Measurements from ENCODE around the gene IL22RA1. TPM values are rescaled to one million over a fixed set of nuclear protein-coding genes. Genes with fewer than 3 reads are reported as not detected.
A peak's percentile ranks its signal among the peaks of the same experiment; 100 is the strongest.

The IL22RA1 gene
- polyA plus RNA-seq, 2 of the 4 experiments (the other 2 are of a cell fraction): 1.5 to 1.7 TPM

GRCh38 chr1:24117722-24118409 lies 25.1 kb downstream of the IL22RA1 start:
- FAIRE-seq (no peak), ATAC-seq (peak; percentile 78 to 86), DNase-seq (ENCODE audit: low read depth in 1 of 2, low spot score in 1 of 2) (peak; percentile 43 to 56)
- H3K9me3 ChIP-seq: no peaks in the 10 kb centered on the region
- ChIA-PET POLR2A (interaction anchor here (1.2 kb wide), 1 partner anchor 9 kb away, joined by 3 read pairs; no protein-coding TSS in a partner anchor), CTCF (interaction anchor here (1.0 kb wide), 1 partner anchor 47 kb away, joined by 3 read pairs; no protein-coding TSS in a partner anchor)
- H3K4me3 ChIP-seq: no peak overlapping the region
- 61% methylated on average over 14 of the region's 14 CpGs for WGBS (ENCODE audit: missing lambda C conversion rate)
- H3K4me2 ChIP-seq: peak overlapping the region; percentile 47
- H3K4me1 ChIP-seq: peaks cover 24% of the 10 kb centered on the region
- no peak for TF ChIP-seq SREBF2 (IDR thresholded peaks at IDR 0.05)
- TF ChIP-seq FOSL2 (IDR thresholded peaks at IDR 0.05): no peak
- peak; percentile 33; the same call in 1 of the 2 replicates for TF ChIP-seq FOSL2 (CRISPR knock-in tag; IDR thresholded peaks at IDR 0.05)
- H3K27ac ChIP-seq: peak overlapping the region; percentile 39 to 70; a peak in 5 of 6 replicates

DNA sequence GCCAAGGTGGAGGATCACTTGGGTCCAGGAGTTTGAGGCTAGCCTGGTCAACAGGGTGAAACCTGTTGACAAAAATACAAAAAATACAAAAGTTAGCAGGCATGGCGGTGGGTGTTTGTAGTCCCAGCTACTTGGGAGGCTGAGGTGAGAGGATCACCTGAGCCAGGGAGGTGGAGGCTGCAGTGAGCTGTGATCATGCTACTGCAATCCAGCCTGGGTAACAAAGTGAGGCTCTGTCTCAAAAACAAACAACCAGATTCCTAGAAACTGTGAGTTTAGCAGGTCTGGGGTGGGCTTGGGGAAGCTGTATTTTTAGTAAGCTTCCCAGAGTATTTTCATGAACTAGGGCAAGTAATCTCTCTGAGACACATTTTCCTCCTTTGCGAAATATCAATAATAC lies 25.8 kb downstream of the IL22RA1 start:
- CTCF ChIA-PET: interaction anchor here (1.0 kb wide), 1 partner anchor 46 kb away, joined by 3 read pairs; no protein-coding TSS in a partner anchor
- POLR2A ChIA-PET: interaction anchor here (1.2 kb wide), 1 partner anchor 8 kb away, joined by 3 read pairs; no protein-coding TSS in a partner anchor

DNA sequence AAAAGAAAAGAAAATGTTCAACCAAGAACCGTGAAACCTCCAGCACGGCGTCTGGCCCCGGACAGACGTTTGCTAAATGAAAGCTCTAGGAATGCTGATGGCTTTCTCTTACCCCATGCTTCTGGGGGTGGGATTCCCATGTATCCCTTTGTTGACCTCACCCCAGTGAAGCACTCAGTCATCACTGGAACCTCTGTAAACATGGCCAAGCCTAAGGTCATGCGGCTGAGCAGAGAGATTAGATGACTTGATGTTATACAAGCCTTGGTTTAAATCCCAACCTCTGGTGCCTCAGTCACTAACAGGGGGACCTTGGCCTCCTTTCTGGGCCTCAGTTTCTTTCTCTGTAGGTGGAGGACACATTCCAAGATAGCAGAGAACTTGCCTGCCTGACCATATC lies 28.2 kb downstream of the IL22RA1 start:
- ATAC-seq: no peak
- FAIRE-seq: no peak
- no peak for TF ChIP-seq HES2 (IDR thresholded peaks at IDR 0.05)
- TF ChIP-seq CEBPB (IDR thresholded peaks at IDR 0.05): no peak
- TF ChIP-seq EHMT2 (IDR thresholded peaks at IDR 0.05; ENCODE audit: low read depth): no peak
- no peak for DNase-seq (ENCODE audit: low read depth in 1 of 2, low spot score in 1 of 2)
- peaks cover 26% of the 10 kb centered on the region for H3K4me1 ChIP-seq
- ChIA-PET POLR2A (no interaction called here), CTCF (interaction anchor here (0.7 to 5.1 kb wide), 3 partner anchors 40 to 85 kb away, joined by 3 to 28 read pairs (median 4); no protein-coding TSS in a partner anchor)
- no peak overlapping the region for H3K4me3 ChIP-seq
- WGBS (ENCODE audit: missing lambda C conversion rate): 85% methylated on average over 6 of the region's 6 CpGs
- no peak overlapping the region for H3K27ac ChIP-seq
- no peaks in the 10 kb centered on the region for H3K9me3 ChIP-seq
- no peak overlapping the region for H3K4me2 ChIP-seq

More for the DNA sequence above, 25.8 kb downstream of the IL22RA1 start:
- no peak for ATAC-seq
- H3K9me3 ChIP-seq: no peaks in the 10 kb centered on the region
- H3K4me3 ChIP-seq: no peak overlapping the region
- peak overlapping the region; percentile 39 to 70; a peak in 4 of 6 replicates for H3K27ac ChIP-seq
- peak overlapping the region; percentile 47; the same call in 2 of the 3 replicates for H3K4me2 ChIP-seq
- peaks cover 27% of the 10 kb centered on the region for H3K4me1 ChIP-seq
- no peak for FAIRE-seq
- TF ChIP-seq TFCP2L1 (CRISPR knock-in tag; IDR thresholded peaks at IDR 0.05) (no peak), RAD21 (conservative IDR thresholded peaks at IDR 0.05 in 1 of 2, IDR thresholded peaks at IDR 0.05 in 1 of 2) (no peak), FOXS1 (CRISPR knock-in tag; IDR thresholded peaks at IDR 0.05) (no peak), HOXA7 (CRISPR knock-in tag; IDR thresholded peaks at IDR 0.05) (no peak), HDAC2 (IDR thresholded peaks at IDR 0.05) (no peak), PHF8 (IDR thresholded peaks at IDR 0.05; ENCODE audit: borderline replicate concordance, low read depth) (no peak), ELK1 (IDR thresholded peaks at IDR 0.05; ENCODE audit: low read depth, low read length) (no peak), USF2 (IDR thresholded peaks at IDR 0.05) (no peak), RCOR1 (IDR thresholded peaks at IDR 0.05; ENCODE audit: low read depth, low read length) (no peak)
- no peak for DNase-seq (ENCODE audit: low read depth in 1 of 2, low spot score in 1 of 2)
- WGBS (ENCODE audit: missing lambda C conversion rate): 92% methylated on average over 2 of the region's 2 CpGs

DNA sequence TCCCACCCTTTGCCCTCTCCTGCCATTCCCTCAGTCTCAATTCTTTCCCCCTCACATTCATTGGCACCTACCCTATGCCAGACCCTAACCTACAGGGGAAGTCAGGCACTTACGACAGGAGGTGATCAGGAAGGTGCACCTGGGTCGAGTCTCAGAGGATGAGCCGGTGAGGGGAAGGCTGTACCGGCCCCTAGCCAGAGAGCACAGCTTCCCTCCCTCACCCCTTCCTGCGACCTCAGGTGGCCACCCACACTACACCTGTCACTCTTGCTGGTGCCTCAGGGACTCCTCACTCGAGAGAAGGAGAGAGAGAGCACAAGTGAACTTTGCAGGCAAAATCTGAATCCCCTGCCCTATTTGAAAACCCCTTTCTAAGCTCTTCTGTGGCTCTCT lies 29.3 kb downstream of the IL22RA1 start:
- no peak for DNase-seq (ENCODE audit: low read depth in 1 of 2, low spot score in 1 of 2)
- no peak for FAIRE-seq
- H3K4me3 ChIP-seq: no peak overlapping the region

More for the DNA sequence above, 29.3 kb downstream of the IL22RA1 start:
- H3K4me2 ChIP-seq: no peak overlapping the region
- no peak overlapping the region for H3K27ac ChIP-seq
- H3K9me3 ChIP-seq: no peaks in the 10 kb centered on the region
- 57% methylated on average over 4 of the region's 6 CpGs for WGBS (ENCODE audit: missing lambda C conversion rate)
- H3K4me1 ChIP-seq: peaks cover 32% of the 10 kb centered on the region
- no peak for ATAC-seq
- TF ChIP-seq HOXB13 (CRISPR knock-in tag; IDR thresholded peaks at IDR 0.05; ENCODE audit: low read depth) (no peak), RCOR1 (IDR thresholded peaks at IDR 0.05; ENCODE audit: low read depth, low read length) (no peak)
- ChIA-PET CTCF (interaction anchor here (1.0 to 5.1 kb wide), 4 partner anchors 10 to 278 kb away, joined by 3 to 28 read pairs (median 4); no protein-coding TSS in a partner anchor), POLR2A (interaction anchor here (0.6 kb wide), 1 partner anchor 68 kb away, joined by 9 read pairs; no protein-coding TSS in a partner anchor)

Data from A549 (cell line).